Dermis blood vessel endothelial cell (primary cell): ENCODE results near the gene CNTNAP2. TPM values are rescaled to one million over a fixed set of nuclear protein-coding genes. Genes with fewer than 3 reads are reported as not detected.
"Not testable (repeated sequence)": the region's sequence is repeated elsewhere in the genome, so short reads cannot be mapped to it uniquely, and the experiment has no call there.

ENCODE experiments used
- DNase-seq: peaks from one replicate; pipeline ENCODE4 v3.0.0; 2010
- total RNA-seq: library from RNA; depleted of rRNA; stranded (reverse); fragments of >200 nt; gene quantifications from 2 replicates; pipeline ENCODE4 v1.2.3, GENCODE V29; 2014

Gene CNTNAP2
- total RNA-seq, 1 donor from 2014 or later, result not detected

DNA sequence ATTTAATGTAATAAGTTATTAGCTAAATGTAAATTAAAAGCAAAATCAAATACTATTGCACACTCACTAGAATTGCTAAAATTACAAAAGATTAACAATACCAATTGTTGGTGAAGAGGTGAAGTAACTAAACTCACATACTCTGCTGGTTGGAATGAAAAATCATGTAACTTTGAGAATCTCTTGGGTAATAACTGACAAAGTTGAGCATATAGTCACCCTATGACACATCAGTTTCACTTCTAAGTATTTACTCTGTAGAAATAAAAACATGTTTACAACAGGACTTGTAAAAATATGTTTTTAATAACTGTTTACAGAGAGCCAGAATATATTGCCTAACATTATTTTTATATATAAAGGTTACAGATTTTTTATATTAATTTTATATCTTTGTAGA, 33.6 kb downstream of the CNTNAP2 start:
- DNase-seq, result no peak

DNA sequence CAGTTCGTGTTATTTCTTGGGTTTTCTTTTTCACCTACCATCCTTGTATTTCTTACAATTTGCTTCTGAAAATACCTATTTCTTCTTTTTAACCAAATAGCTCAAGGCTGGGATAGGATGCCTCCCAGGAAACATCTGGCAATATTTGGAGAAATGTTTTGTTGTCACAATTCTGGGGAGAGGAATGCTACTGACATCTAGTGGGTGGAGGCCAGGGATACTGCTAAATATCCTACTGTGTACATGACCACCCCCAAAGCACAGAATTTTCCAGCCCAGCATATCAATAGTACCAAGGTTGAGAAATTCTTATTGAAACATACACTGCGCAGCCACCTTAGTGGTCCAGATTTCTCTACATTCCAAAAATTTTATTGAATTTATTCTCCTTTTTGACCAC, 55.5 kb downstream of the CNTNAP2 start:
- DNase-seq, result no peak

DNA sequence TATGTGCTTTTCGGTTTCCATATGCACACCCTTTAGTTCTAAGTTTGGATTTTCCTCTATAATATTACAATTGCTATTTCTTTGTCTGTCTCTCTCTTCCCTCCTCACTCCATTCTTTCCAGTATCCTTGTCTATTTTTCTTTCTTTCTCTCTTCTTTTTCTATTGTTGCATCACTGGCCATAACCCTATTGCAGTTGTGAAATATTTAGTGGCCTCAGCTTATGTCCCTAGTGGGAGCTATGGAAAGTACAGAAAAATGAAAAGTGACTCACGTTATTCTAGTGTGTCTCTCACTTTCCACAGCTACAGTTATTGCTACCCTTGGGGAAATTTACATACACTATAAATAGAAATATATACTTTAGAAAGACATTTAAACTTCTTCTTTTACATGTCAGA, 59.1 kb downstream of the CNTNAP2 start:
- no peak for DNase-seq

DNA sequence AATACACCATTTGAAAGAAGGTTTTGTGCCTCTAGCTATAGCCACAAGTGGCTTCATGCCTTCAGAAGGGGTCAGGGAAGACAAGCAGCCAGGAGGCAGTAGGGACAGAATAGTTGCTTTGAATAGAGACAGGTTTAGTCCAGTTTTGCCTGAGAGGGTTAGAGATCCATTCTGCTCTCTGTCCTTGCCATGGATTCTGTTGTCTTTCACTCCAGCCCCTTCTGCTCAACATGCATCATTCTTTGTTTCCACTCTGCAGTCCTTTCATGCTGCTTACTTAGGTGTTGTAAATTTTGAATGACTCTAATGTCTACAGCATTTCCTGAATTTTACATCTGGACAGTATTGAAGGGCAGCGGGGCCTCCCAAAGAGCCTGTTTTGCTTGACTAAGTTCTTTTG, 60.3 kb downstream of the CNTNAP2 start:
- no peak for DNase-seq

DNA sequence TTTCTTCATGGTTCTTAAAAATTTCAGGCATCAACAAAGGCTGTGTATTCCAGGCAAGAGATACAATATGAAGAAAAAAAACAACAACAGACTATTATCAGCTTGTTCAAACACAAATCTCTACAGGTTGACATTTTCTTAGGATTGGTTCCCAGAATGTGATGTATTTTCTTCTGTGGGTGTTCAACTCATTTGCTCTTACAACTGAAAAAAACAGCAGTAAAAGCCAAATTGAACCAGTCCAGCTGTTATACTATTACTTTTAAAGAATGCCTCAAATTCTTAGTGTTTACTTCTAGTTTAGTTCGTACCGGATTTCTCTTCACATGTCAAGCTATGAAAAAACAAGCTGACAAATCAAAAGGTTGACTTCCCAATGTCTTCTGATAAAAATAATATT, 60.7 kb downstream of the CNTNAP2 start:
- DNase-seq, result no peak

GRCh38 chr7:146185844-146186243, 69.2 kb downstream of the CNTNAP2 start:
- no peak for DNase-seq

- DNase-seq, result not testable (repeated sequence)
These were observed 74.8 kb downstream of the CNTNAP2 start for GRCh38 chr7:146191428-146191827.

DNA sequence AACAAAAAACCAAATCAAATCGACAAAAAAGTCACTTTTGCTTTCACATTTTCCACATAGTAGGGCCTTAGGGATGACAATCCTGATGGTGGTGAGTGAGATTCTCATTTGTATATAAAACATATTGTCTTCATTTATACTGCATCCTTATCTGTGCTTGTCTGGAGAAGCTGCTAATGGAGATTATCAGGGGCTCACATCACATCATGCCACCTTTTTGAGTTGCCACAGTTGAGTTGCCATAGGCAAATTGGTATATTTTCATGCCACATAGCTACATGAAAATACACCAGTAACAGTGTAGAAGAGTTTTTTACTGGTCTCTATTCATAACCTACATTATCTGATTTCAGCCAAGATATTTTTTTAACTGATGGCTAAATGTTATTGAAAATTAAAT, 85.3 kb downstream of the CNTNAP2 start:
- no peak for DNase-seq

GRCh38 chr7:146206270-146206669, 89.7 kb downstream of the CNTNAP2 start:
- DNase-seq, result no peak

DNA sequence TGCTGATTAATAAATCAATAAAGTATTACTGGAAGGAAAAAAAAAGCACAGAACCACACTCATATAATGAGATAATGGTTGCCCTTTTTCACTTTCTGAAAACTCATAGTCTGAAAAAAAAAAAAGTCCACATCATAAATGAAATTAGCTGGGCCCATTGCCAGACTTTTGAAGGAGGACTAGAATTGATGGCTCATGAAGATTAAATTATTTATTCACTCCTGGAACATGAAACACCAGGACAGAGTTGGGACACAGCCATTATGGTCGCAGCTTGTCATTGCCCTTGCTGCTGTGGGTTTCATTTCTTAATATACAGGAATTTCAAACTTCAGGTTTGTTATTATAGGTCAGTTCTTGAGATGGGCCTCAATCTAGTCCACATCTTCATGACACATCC, 91.9 kb downstream of the CNTNAP2 start:
- no peak for DNase-seq

DNA sequence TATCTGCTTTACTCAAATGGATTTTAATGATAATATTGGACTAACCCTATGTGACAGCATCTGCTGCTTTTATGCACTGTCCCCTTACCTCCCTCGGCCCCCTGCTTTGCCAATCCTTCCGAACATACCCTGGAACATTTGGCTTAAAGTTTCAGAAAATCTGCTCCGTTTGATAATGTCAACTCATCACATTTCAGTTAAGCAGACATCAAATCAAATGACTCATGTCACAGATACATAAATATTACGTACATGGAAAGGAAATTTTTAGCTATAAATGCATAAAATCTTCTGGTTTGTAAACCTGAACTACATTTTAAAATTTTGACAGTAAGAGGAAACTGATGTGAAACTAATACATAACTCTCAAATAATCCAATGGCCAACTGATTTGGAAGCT, 98.2 kb downstream of the CNTNAP2 start:
- DNase-seq, result no peak

GRCh38 chr7:146216396-146217041, 99.9 kb downstream of the CNTNAP2 start:
- no peak for DNase-seq

GRCh38 chr7:146223851-146224250, 107.2 kb downstream of the CNTNAP2 start:
- DNase-seq, result no peak

DNA sequence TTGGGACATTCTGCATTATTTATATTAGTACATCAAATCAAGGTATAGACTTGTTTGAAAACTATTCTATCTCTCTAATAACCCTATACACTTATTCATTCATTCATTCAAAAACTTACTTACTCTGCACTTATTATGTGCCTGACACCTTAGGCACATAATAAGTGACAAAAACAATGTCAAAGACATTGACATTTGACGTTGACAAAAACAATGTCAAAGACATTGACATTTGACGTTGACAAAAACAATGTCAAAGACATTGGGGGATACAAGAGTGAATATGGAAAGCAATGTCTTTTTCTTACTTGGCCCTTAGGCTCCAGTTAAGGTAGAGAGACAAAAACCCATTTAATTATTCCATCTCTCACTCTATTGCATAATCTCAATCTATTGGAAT, 116.0 kb downstream of the CNTNAP2 start:
- no peak for DNase-seq

DNA sequence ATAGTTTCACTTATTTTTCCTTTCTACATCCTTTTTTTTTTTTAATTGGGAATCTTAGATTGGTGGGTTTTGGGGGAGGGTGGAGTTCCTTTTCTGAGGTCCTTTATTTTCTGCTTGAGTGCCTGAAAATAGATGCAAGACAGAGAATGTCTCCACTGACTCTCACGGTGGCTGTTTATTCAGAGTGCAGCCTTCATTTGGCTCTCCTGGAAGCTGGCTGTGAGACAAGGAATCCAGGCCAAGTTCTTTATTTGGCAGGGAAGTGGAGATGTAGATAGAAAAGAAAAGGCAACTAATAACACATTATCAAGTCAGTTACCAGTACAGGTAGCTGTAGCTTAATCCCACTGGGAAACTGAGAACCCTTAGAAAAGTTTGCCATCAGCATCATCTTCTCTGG, 118.6 kb downstream of the CNTNAP2 start:
- no peak for DNase-seq

DNA sequence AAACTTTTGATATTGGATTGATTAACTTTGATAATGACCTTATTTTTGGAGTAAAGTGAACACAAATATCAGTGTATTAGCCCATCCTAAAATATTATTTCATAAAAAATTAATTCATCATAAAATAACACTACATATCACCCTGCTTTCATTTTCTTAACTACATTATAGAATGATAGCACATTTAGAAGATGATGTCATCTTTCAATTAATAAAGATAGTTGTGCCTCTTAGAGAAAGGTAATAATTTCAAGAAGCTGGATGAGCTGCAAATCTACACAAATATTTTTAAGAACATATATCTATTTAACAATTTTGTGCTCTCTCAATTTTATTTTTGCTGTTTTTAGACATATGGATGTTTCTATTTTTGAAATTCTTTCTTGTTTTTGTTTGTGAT, 126.1 kb downstream of the CNTNAP2 start:
- no peak for DNase-seq

DNA sequence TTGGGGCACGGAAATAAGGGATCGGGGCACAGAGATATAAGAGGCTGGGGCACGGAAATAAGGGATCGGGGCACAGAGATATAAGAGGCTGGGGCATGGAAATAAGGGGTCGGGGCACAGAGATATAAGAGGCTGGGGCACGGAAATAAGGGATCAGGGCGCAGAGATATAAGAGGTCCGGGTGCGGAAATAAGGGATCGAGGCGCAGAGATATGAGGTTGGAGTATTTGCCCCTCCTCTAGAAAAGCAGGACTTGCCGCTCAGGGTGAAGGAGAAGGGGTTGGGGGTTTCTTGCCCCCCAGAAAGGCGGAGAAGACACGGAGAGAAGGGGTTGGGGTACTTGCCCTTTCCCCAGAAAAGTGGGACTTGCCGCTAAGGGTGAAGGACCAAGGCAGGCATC, 131.4 kb downstream of the CNTNAP2 start:
- DNase-seq, result not testable (repeated sequence)

GRCh38 chr7:146248744-146249143, 132.1 kb downstream of the CNTNAP2 start:
- DNase-seq, result not testable (repeated sequence)

GRCh38 chr7:146249272-146249671, 132.7 kb downstream of the CNTNAP2 start:
- no peak for DNase-seq

DNA sequence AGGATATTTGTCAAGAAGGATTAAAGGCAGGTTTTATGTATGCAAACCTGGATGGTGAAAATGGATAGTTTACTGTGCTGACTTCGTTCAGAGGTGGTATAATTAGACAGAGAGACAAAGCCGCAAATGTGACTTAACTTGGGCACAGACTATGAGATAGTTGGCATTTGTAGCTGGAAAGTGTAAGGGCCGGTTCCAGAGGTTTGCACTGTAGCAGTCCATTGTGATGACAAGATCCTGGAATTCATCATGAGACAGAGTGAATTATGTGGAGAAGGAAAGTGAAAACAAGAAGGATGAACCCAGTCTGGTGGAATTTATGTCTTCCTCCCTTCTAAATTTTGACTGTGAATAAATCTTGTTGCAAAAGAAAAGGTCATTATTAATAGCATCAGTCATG, 139.0 kb downstream of the CNTNAP2 start:
- no peak for DNase-seq

DNA sequence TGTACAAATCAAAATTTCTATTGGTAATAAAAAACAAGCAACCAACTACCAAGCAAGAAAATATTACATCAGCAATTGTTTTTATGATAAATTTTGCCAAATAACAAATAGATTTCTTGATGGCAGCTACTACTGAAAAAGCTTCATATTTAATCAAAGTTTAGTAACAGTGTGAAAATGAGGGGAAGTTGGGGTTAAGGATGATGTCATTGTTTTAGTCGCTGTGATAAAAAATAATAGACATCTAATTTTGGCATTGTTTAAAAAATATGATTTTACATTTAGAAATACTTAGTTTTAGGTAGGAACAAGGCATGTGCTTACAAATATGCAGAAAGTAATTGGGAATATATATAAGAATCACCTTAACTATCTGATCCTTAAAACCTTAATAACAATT, 145.9 kb downstream of the CNTNAP2 start:
- no peak for DNase-seq

DNA sequence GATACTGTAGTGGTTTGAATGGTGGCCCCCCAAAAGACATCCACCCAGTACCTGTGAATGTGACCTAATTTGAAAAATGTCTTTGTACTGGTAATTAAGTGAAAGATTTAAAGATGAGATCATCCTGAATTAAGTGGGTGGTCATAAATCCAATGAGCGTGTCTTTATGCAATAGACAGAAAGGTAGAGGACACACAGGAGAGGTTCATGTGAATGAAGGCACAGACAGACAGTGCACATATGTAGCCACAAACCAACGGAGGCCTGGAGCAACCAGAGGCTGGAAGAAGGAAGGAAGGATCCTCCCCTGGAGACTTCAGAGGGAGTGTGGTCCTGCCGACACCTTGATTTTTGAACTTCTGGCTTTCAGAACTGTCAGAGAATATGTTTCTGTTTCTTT, 160.3 kb downstream of the CNTNAP2 start:
- no peak for DNase-seq

- DNase-seq, result no peak
These were observed 168.8 kb downstream of the CNTNAP2 start for GRCh38 chr7:146285418-146285817.

GRCh38 chr7:146290746-146291145, 174.1 kb downstream of the CNTNAP2 start:
- DNase-seq, result no peak

- no peak for DNase-seq
These were observed 175.3 kb downstream of the CNTNAP2 start for GRCh38 chr7:146291900-146292299.
